WTC11 (cell line): ENCODE results near the gene VRTN. TPM values are rescaled to one million over a fixed set of nuclear protein-coding genes. Genes with fewer than 3 reads are reported as not detected.

ENCODE experiments used
- ATAC-seq: fragments of 200-7000 bp; cut with Tn5 transposase; 2 replicates; pipeline ENCODE4 v1.10.0; 2021; ENCODE audit warnings: mild to moderate bottlenecking, moderate library complexity
- CTCF ChIA-PET: fragments of 300-600 bp; sonication (Branson Sonifier 250); formaldehyde crosslinking; loops from one replicate; lab custom pipeline; 2021; ENCODE audit warnings: antibody characterized with exemption; lab: Charles Lee
- POLR2A ChIA-PET: fragments of 350-600 bp; sonication (Branson Sonifier 250); formaldehyde crosslinking; loops from one replicate; lab custom pipeline; 2021; ENCODE audit warnings: antibody characterized with exemption; lab: Charles Lee
- DNase-seq: peaks from one replicate; pipeline ENCODE4 v3.0.0; 2021; ENCODE audit warnings: low spot score
- H3K27ac Mint-ChIP-seq: 2 replicates; pipeline ENCODE4 v1.8.0; 2021; ENCODE audit warnings: mixed read lengths
- H3K27me3 Mint-ChIP-seq: 2 replicates; pipeline ENCODE4 v1.8.0; 2021; ENCODE audit warnings: low read depth, mild to moderate bottlenecking, moderate library complexity, mixed read lengths
- H3K36me3 Mint-ChIP-seq: 2 replicates; pipeline ENCODE4 v1.8.0; 2021; ENCODE audit warnings: mixed read lengths
- H3K4me1 Mint-ChIP-seq: 2 replicates; pipeline ENCODE4 v1.8.0; 2022; ENCODE audit warnings: mixed read lengths
- H3K4me3 Mint-ChIP-seq: 2 replicates; pipeline ENCODE4 v1.8.0; 2021; ENCODE audit warnings: mild to moderate bottlenecking, moderate library complexity, mixed read lengths
- H3K9me3 Mint-ChIP-seq: 2 replicates; pipeline ENCODE4 v1.8.0; 2021; ENCODE audit warnings: mixed read lengths
- ATF6 ChIP-seq: sonication (generic); formaldehyde crosslinking; IDR thresholded peaks from 2 replicates; pipeline ENCODE4 v1.8.1; 2023; ENCODE audit warnings: mild to moderate bottlenecking, missing genetic modification reagents
- E2F5 ChIP-seq: sonication (generic); formaldehyde crosslinking; IDR thresholded peaks from 2 replicates; pipeline ENCODE4 v1.8.1; 2022; ENCODE audit warnings: mild to moderate bottlenecking, moderate library complexity, missing genetic modification reagents
- ETV6 ChIP-seq: sonication (generic); formaldehyde crosslinking; IDR thresholded peaks from 2 replicates; pipeline ENCODE4 v1.8.1; 2022; ENCODE audit warnings: mild to moderate bottlenecking, missing genetic modification reagents
- FOXK1 ChIP-seq: sonication (generic); formaldehyde crosslinking; IDR thresholded peaks from 2 replicates; pipeline ENCODE4 v1.8.0; 2022; ENCODE audit warnings: mild to moderate bottlenecking, moderate library complexity, missing genetic modification reagents
- FOXP1 ChIP-seq: sonication (generic); formaldehyde crosslinking; IDR thresholded peaks from 2 replicates; pipeline ENCODE4 v1.8.0; 2022; ENCODE audit warnings: missing genetic modification reagents, mild to moderate bottlenecking, moderate library complexity, borderline replicate concordance
- FOXP4 ChIP-seq: sonication (generic); formaldehyde crosslinking; IDR thresholded peaks from 2 replicates; pipeline ENCODE4 v1.8.0; 2022; ENCODE audit warnings: mild to moderate bottlenecking, missing genetic modification reagents
- GABPB1 ChIP-seq: sonication (generic); formaldehyde crosslinking; IDR thresholded peaks from 2 replicates; pipeline ENCODE4 v1.8.1; 2023; ENCODE audit warnings: mild to moderate bottlenecking, missing genetic modification reagents
- GTF2I ChIP-seq: fragments of 250-450 bp; sonication (Bioruptor Pico); conservative IDR thresholded peaks from 2 replicates; pipeline ENCODE4 v1.4.0; 2021; ENCODE audit warnings: mild to moderate bottlenecking
- IRF1 ChIP-seq: sonication (generic); formaldehyde crosslinking; IDR thresholded peaks from 2 replicates; pipeline ENCODE4 v1.8.0; 2023; ENCODE audit warnings: missing genetic modification reagents
- MLX ChIP-seq: sonication (generic); formaldehyde crosslinking; IDR thresholded peaks from 2 replicates; pipeline ENCODE4 v1.8.1; 2023; ENCODE audit warnings: mild to moderate bottlenecking, missing genetic modification reagents, moderate library complexity
- MXD4 ChIP-seq: fragments of 250-450 bp; sonication (Bioruptor Pico); IDR thresholded peaks from 2 replicates; pipeline ENCODE4 v1.8.0; 2021; ENCODE audit warnings: mild to moderate bottlenecking, moderate library complexity, borderline replicate concordance
- NFATC4 ChIP-seq: fragments of 250-450 bp; sonication (Bioruptor Pico); IDR thresholded peaks from 2 replicates; pipeline ENCODE4 v1.9.0; 2021; ENCODE audit warnings: mild to moderate bottlenecking
- NFE2L1 ChIP-seq: sonication (generic); formaldehyde crosslinking; IDR thresholded peaks from 2 replicates; pipeline ENCODE4 v1.8.1; 2023; ENCODE audit warnings: missing genetic modification reagents
- NFYB ChIP-seq: sonication (generic); formaldehyde crosslinking; conservative IDR thresholded peaks from 2 replicates; pipeline ENCODE4 v1.8.0; 2022; ENCODE audit warnings: low read depth, missing genetic modification reagents
- NR1H2 ChIP-seq: sonication (generic); formaldehyde crosslinking; IDR thresholded peaks from 2 replicates; pipeline ENCODE4 v1.9.0; 2021; ENCODE audit warnings: mild to moderate bottlenecking, moderate library complexity, missing genetic modification reagents
- RELA ChIP-seq: sonication (generic); formaldehyde crosslinking; IDR thresholded peaks from 2 replicates; pipeline ENCODE4 v1.8.1; 2022; ENCODE audit warnings: missing genetic modification reagents, mild to moderate bottlenecking, borderline replicate concordance
- RORB ChIP-seq: fragments of 250-450 bp; sonication (Bioruptor Pico); IDR thresholded peaks from 2 replicates; pipeline ENCODE4 v1.9.0; 2021; ENCODE audit warnings: mild to moderate bottlenecking
- TEAD1 ChIP-seq: sonication (generic); formaldehyde crosslinking; IDR thresholded peaks from 2 replicates; pipeline ENCODE4 v1.8.0; 2022; ENCODE audit warnings: mild to moderate bottlenecking, missing genetic modification reagents
- USF2 ChIP-seq: sonication (generic); formaldehyde crosslinking; IDR thresholded peaks from 2 replicates; pipeline ENCODE4 v1.8.1; 2023; ENCODE audit warnings: mild to moderate bottlenecking, missing genetic modification reagents, moderate library complexity
- ZBTB21 ChIP-seq: sonication (generic); formaldehyde crosslinking; IDR thresholded peaks from 2 replicates; pipeline ENCODE4 v1.8.1; 2023; ENCODE audit warnings: mild to moderate bottlenecking, missing genetic modification reagents, borderline replicate concordance
- ZMAT4 ChIP-seq: fragments of 250-450 bp; sonication (Bioruptor Pico); IDR thresholded peaks from 2 replicates; pipeline ENCODE4 v1.9.0; 2021; ENCODE audit warnings: mild to moderate bottlenecking
- ZNF121 ChIP-seq: sonication (generic); formaldehyde crosslinking; IDR thresholded peaks from 2 replicates; pipeline ENCODE4 v1.8.0; 2023; ENCODE audit warnings: missing genetic modification reagents
- ZNF671 ChIP-seq: fragments of 250-450 bp; sonication (Bioruptor Pico); IDR thresholded peaks from 2 replicates; pipeline ENCODE4 v1.8.0; 2021; ENCODE audit warnings: mild to moderate bottlenecking
- ZSCAN18 ChIP-seq: fragments of 250-450 bp; sonication (Bioruptor Pico); IDR thresholded peaks from 2 replicates; pipeline ENCODE4 v2.1.2; 2022; ENCODE audit warnings: mild to moderate bottlenecking, moderate library complexity
- total RNA-seq: library from RNA; stranded (reverse); gene quantifications from 3 replicates; pipeline ENCODE4 v1.2.3, GENCODE V29; 2021

VRTN gene
- total RNA-seq, 1 experiment from 2014 or later: 106 TPM

GRCh38 chr14:74302152-74302628, 46.1 kb upstream of the VRTN start (continued):
- TF ChIP-seq USF2 (no peak), E2F5 (CRISPR knock-in tag) (no peak)

- peaks cover 7% of the 10 kb centered on the region for H3K4me1 Mint-ChIP-seq
- peak within 1 kb of the TSS; percentile 98 for H3K27ac Mint-ChIP-seq
- H3K27me3 Mint-ChIP-seq: no peaks in the 10 kb centered on the region
- DNase-seq: peak; percentile 99
- POLR2A ChIA-PET: interaction anchor here (0.6 to 1.6 kb wide), 7 partner anchors 8 to 214 kb away, joined by 3 to 11 read pairs (median 7); partner anchors contain the start of genes ISCA2, NPC2 and VRTN
- ATAC-seq: peak; percentile 99
- H3K4me3 Mint-ChIP-seq: peak within 1 kb of the TSS; percentile 96
- H3K36me3 Mint-ChIP-seq: peaks cover 19% of the 10 kb centered on the region
- CTCF ChIA-PET: interaction anchor here (0.5 to 1.9 kb wide), 24 partner anchors 9 to 308 kb away, joined by 3 to 25 read pairs (median 4); partner anchors contain the start of genes ISCA2, NPC2 and VRTN
- H3K9me3 Mint-ChIP-seq: no peaks in the 10 kb centered on the region
- TF ChIP-seq ZSCAN18 (CRISPR knock-in tag): no peak
- TF ChIP-seq RORB (CRISPR knock-in tag): no peak
- peak; percentile 32; the same call in 1 of the 2 replicates for TF ChIP-seq TEAD1 (CRISPR knock-in tag)
- TF ChIP-seq ZNF671 (CRISPR knock-in tag): no peak
- TF ChIP-seq NFE2L1 (CRISPR knock-in tag): no peak
- TF ChIP-seq NR1H2: no peak
- TF ChIP-seq NFYB (CRISPR knock-in tag): no peak
- peak; percentile 79; the same call in 1 of the 2 replicates for TF ChIP-seq IRF1 (CRISPR knock-in tag)
- peak; percentile 72 for TF ChIP-seq FOXK1 (CRISPR knock-in tag)
- peak; percentile 78 for TF ChIP-seq GABPB1 (CRISPR knock-in tag)
- TF ChIP-seq ZBTB21 (CRISPR knock-in tag): 0 out of 2 replicates have a peak, but pooled peaks have one; percentile 29
- TF ChIP-seq ZMAT4 (CRISPR knock-in tag): 0 out of 2 replicates have a peak, but pooled peaks have one; percentile 64
- peak; percentile 93 for TF ChIP-seq ETV6 (CRISPR knock-in tag)
- TF ChIP-seq FOXP4 (CRISPR knock-in tag): peak; percentile 69; the same call in 1 of the 2 replicates
- TF ChIP-seq FOXP1 (CRISPR knock-in tag): peak; percentile 62; the same call in 1 of the 2 replicates
- no peak for TF ChIP-seq ATF6
- TF ChIP-seq RELA: 0 out of 2 replicates have a peak, but pooled peaks have one; percentile 69
- peak; percentile 99 for TF ChIP-seq ZNF121 (CRISPR knock-in tag)
- no peak for TF ChIP-seq MXD4 (CRISPR knock-in tag)
- TF ChIP-seq GTF2I (CRISPR knock-in tag): peak; percentile 94
- TF ChIP-seq MLX: no peak
- peak; percentile 79 for TF ChIP-seq NFATC4
Measured at GRCh38 chr14:74302634-74303569, 45.4 kb upstream of the VRTN start, which contains the start of gene ABCD4. Gene ABCD4 (minus strand): TSS chr14:74302934. CDS start chr14:74302912, 22 bp downstream.
